HG03135 (cell line): ENCODE data around the gene MADD.

Experiments used
- ATAC-seq: cut with Tn5 transposase; IDR thresholded peaks from one replicate; pipeline ENCODE4 v1.9.1; 2021; ENCODE audit warnings: mild to moderate bottlenecking, moderate library complexity; ENCODE audit not compliant: unreplicated experiment

MADD gene

GRCh38 chr11:47337229-47337924, 67.4 kb downstream of the MADD start:
- no peak for ATAC-seq

DNA sequence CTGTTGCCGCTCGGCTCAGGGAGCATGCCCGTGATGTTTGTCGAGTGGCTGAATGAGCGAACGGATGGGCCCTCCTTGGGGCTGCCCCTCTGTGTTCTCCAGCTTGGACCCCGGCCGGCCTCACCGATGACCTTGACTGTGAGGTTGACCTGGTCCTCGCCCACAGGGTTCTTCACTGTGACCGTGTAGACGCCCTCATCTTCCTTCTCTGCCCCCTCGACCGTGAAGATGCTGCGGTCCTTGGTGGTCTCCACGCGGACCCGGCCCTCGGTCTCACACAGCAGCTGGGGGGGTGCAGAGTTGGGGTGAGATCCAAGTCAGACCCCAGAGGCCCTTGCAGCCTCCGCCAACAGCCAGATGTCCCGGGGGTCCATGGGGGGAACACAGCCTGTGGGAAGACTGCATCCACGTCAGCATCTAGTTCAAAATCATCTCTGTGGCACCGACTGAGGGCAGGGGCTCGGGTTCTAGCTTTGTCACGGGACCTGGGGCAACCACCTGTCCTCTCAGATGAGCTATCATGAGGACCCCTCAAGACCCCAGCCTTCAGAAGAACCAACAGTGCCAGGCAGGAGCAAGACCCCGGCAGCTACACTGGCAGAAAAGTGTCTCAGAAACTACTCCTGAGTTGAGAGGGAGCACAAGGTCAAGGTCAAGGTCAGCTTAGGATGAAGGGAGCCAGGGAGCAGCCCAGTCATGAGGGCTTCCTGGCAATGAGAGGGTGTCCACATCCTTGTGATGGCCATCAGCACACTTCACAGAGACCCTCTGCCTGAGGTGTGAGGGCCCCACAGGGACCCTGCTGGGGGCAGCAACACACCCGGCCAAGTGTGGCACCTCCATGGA, 68.7 kb downstream of the MADD start:
- no peak for ATAC-seq

DNA sequence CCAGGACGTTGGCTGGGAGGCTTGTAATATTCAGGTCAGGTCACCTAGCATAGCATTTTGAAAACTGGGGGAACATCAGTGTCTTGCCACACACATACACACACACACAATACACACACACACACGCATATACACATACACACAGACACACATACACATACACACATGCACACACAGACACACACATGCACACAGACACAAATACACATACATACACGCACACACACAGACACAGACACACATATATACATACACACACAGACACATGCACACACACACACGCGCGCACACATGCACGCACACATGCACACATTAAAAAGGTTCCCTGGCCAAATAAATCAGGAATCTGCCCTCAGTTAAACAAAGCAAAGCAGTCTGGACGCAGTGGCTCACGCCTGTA, 70.1 kb downstream of the MADD start:
- no peak for ATAC-seq

DNA sequence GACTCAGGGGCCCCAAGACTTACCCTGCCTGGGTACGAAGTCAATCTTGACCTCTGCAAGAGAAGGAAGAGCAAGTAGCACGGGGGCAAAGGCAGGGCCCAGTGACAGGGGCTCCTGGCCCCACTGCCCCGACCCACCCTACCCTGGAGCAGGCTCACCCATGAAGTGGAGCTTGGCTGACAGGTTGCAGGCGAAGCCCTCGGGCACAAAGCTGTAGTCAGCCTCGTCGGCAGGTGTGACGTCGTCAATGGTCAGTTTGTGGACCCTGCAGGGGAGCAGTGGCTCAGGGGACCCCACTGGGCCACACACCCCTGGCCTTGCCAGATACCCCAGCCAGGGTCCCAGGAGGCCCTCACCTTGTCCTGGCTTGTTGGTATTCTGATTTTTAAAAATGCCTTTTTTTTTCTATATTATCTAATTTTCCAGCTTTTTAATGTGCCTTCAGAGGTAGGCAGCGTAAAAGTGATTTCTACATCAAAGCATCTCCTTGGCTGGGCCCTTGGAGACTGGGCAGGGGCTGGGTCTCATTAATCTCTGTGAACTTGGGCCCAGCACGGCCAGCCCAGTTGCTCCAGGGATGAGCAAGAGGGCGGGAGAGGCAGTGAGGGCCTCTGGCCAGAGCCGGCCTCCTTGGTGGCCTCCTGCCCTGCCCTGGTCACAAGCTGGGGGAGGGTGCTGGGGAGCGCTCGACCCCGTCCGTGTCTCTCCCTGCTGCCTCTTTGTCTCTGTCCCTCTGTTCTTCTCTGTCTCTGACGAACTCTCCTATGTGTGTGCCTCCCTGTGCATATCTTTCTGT, 71.2 kb downstream of the MADD start:
- ATAC-seq = no peak

DNA sequence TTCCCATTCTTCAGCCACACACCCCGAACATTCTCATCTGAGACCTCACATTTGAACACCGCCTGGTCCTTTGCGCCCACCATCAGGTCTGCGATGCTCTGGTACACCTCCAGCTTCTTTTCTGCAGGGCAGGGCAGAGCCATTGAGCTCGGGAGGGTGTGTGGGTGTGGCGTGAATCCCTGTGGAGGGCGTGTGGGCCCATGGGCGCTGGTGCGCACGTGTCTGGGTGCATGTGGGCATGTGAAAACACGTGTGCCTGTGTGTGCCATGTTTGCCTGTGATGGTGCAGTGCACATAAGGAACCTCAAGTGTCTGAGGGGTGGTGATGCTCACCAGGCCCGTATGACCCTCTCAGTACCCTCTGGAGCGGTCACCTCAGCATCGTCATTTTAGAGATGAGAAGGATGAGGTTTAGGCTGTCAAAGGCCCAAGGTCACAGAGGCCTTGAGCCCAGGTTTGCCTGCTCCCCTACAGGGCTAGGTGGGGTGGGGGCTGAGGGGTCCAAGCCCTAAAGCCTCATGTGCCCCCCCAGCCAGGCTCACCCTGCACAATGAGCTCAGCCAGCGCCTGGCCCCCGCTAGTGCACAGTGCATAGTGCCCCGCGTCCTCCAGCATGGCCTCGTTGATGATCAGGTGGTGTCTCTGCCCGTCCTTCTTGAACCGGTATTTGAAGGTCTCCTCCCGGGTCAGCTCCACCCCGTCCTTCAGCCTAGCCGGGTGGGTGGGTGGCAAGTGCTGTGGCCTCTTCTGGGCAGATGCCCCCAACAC, 72.3 kb downstream of the MADD start:
- ATAC-seq = no peak

DNA sequence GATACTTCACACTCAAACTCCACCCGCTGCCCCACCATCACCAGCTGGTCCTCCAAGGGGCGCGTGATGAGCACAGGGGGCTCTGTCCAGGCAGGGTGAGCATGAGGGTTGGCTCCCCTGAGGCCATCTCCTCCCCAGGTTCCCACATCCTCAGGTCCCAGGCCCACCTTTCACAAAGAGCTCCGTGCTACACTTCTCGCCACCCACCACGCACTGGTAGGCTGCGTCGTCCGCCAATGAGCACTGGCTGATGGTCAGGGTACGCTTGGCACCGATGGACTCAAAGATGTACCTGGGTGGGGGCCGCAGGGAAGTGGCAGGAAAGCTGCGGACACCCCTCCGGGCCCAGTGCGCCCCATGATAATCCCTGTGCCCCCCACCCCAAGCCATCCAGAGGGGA, 72.9 kb downstream of the MADD start:
- no peak for ATAC-seq

DNA sequence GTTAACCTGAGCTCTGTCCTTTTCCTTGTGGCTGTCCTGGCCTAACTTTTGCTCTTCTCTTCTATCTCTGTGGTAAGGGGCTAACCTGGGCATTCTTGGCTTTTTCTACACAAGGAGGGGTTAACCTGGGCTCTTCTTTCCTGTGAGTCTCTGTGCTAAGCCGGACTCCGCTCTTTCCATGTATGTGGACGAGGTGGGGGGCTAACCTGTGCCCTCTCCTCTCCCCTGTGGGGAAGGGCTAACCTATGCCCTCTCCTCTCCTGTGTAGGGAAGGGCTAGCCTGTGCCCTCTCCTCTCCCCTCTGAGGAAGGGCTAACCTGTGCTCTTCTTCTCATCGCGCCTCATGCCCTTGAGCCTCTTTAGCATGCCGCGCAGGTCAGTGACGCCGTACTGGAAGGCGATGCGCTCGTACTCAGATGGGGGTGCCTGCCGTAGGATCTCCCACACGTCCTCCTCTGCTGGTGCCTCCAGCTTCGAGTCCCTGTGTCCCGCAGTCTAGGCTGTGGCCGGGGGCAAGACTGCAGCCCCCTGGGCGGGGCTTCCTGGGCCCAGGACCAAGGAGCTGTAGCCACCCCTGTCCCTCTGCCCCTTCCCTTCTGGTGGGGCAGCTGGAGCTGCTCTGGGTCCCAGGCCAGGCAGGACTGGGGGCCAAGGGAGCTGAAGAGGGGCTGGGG, 76.1 kb downstream of the MADD start:
- no peak for ATAC-seq

DNA sequence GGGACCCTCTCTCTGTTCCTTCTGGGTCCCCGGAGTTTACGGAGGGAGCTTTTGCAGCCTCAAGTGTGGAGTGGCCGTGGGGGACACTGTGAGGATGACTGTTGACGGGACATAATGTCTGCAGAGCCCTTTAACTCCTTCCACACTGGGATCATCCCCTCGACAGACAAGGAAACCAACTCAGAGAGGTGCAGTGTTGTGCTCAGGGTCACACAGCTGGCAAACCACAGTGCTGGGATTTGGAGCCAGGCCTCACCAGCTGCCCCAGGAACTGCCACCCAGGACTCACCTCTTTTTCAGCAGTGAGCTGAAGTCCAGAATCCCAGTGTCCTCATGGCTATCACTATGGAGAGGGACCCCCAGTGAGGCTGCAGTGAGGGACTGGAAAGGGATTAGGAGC, 77.2 kb downstream of the MADD start:
- no peak for ATAC-seq

DNA sequence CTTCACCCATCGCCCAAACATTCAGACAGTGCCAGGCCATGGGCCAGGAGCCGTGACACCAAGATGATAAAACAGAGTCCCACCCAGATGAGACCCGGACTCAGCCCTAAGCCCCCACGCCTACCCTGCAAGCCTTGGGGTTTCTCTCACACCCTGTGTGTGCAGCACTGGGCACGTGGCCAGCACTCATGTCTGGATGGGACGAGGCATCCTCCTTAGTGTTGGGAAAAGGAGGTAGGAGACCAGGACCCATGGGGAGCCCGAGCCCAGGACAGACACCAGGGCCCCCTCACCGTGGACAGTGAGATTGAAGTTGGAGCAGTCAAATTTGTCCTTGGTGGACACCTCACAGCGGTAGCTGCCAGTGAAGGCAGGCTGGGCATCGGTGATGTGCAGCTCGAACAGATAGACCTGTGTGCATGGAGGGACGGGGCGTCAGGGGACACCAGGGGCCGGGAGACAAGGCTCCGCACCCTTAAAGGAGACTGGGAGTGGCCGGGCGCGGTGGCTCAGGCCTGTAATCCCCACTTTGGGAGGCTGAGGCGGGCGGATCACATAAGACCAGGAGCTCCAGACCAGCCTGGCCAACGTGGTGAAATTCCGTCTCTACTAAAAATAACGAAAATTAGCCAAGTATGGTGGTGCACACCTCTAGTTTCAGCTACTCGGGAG, 78.3 kb downstream of the MADD start:
- ATAC-seq = no peak

- ATAC-seq = no peak
These were observed 78.9 kb downstream of the MADD start for GRCh38 chr11:47348859-47349258.

GRCh38 chr11:47349521-47350095, 79.7 kb downstream of the MADD start:
- ATAC-seq = no peak

DNA sequence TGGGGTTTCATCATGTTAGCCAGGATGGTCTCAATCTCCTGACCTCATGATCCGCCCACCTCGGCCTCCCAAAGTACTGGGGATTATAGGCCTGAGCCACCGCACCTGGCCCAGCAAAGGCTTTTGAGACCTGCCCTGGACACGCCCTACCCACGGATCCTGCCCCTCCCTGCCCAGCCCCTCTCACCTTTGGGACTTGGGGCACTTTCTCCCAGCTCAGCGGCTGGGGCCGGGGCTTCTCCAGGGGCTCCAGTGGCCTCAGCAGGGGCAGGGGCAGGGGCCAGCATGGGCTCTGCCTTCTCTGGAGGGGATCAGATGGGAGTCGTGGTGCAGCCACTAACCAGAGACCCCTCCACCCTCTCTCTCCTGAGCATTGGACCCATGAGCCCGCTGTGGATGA, 80.4 kb downstream of the MADD start:
- ATAC-seq = no peak

- ATAC-seq = no peak
These were observed 81.5 kb downstream of the MADD start for GRCh38 chr11:47351156-47352126.

DNA sequence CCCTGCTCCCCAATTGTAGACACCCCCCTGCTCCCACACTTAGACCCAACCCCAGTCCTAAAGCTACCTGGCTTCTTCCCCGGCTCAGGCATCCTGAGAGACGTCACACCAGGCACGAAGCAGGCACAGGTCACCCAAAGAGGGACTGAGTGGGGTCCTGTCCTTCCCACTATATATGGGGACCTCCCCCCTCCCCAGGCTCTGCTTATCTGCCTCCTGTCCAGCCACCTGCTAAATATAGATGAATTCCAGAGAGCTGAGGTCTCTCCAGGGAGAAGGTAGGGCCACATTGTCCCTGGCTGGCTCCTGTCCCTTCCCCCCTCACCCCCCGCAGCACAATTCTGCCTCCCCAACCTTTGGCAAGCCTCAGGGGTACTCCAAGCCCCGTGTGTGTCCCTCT, 82.6 kb downstream of the MADD start, which contains the start of gene MYBPC3:
Gene MYBPC3, minus strand, starts transcription at position 147 of the 400 bp plus-strand sequence. Its CDS starts 55 bp downstream, at position 92.
- no peak for ATAC-seq

DNA sequence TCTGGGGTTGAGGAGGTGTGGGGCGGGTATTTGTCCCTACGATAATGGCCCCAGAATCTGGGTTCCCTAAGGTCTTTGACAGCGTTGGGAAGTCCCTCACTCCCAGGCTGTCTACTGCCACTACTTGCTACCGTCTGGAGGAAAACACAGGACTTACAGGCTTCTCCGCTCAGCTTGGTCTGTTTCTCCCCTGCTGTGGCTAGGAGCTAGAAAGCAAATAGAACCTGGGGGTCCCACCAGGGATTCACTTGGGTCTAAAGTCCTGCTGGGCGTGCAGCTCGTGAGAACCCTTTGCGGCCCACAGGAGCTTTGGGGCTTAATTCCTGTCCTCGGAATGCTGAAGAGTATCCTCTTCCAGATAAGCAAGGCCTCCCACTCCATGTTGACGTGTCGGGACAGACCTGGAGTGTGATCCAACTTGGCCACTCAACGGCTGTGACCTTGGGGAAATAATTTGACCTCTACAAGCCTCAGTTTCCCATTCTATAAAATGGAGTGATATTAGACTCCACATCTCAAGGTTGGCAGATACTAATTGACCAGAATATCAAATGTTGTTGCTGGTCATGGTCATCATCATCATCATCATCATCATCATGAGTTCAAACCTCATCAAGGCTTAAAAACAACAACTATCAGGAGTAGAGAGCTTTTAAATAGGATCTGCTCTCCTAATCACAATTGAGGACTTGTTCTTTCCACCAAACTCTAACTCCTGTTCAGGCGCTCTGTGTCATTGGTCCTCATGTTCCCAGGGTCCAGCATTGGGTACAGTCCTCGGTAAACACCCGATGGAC, 84.2 kb downstream of the MADD start:
- no peak for ATAC-seq

- ATAC-seq = no peak
These were observed 85.0 kb downstream of the MADD start for GRCh38 chr11:47354913-47355282.
